ENCODE measurements around the gene WDR48.

The WDR48 gene

GRCh38 chr3:39065197-39065596 lies 13.4 kb downstream of the WDR48 start:
- no peak for DNase-seq

GRCh38 chr3:39067286-39067685 lies 15.5 kb downstream of the WDR48 start:
- no peak for DNase-seq

GRCh38 chr3:39068556-39068955 lies 16.7 kb downstream of the WDR48 start:
- no peak for DNase-seq

GRCh38 chr3:39075910-39076309 lies 24.1 kb downstream of the WDR48 start:
- no peak for DNase-seq

GRCh38 chr3:39079530-39079929 lies 27.7 kb downstream of the WDR48 start:
- no peak for DNase-seq

GRCh38 chr3:39080026-39080425 lies 28.2 kb downstream of the WDR48 start:
- no peak for DNase-seq

GRCh38 chr3:39082666-39083313 lies 31.0 kb downstream of the WDR48 start:
- no peak for DNase-seq

GRCh38 chr3:39086144-39086543 lies 34.3 kb downstream of the WDR48 start:
- no peak for DNase-seq

GRCh38 chr3:39088456-39088855 lies 36.6 kb downstream of the WDR48 start:
- no peak for DNase-seq

GRCh38 chr3:39088889-39089288 lies 37.1 kb downstream of the WDR48 start:
- no peak for DNase-seq

- no peak for DNase-seq
These were observed 39.1 kb downstream of the WDR48 start for GRCh38 chr3:39090922-39091321.

GRCh38 chr3:39094851-39095677 lies 43.2 kb downstream of the WDR48 start:
- DNase-seq: no peak

GRCh38 chr3:39095778-39096177 lies 44.0 kb downstream of the WDR48 start:
- no peak for DNase-seq

- DNase-seq: no peak
These were observed 45.0 kb downstream of the WDR48 start for GRCh38 chr3:39096775-39097174.

- no peak for DNase-seq
These were observed 46.1 kb downstream of the WDR48 start for GRCh38 chr3:39097716-39098472.

GRCh38 chr3:39098473-39099000 lies 46.7 kb downstream of the WDR48 start:
- no peak for DNase-seq

- no peak for DNase-seq
These were observed 47.4 kb downstream of the WDR48 start for GRCh38 chr3:39099242-39099641.

- DNase-seq: no peak
These were observed 48.1 kb downstream of the WDR48 start for GRCh38 chr3:39099738-39100499.

- no peak for DNase-seq
These were observed 48.7 kb downstream of the WDR48 start for GRCh38 chr3:39100500-39100886.

GRCh38 chr3:39101022-39101689 lies 49.3 kb downstream of the WDR48 start:
- DNase-seq: no peak

GRCh38 chr3:39102504-39103323 lies 50.9 kb downstream of the WDR48 start:
- no peak for DNase-seq

Measured in SHP77 treated with DMSO at 0.1 percent for 48 hours (cell line).